Upper lobe of right lung (tissue), 1 donor: ENCODE results near the gene AMPD2. TPM values are rescaled to one million over a fixed set of nuclear protein-coding genes. Genes with fewer than 3 reads are reported as not detected.

ENCODE experiments used
- ATAC-seq: fragments of 200-7000 bp; cut with Tn5 transposase; one replicate; pipeline ENCODE4 v1.9.1; 2020; ENCODE audit warnings: mild to moderate bottlenecking, moderate library complexity
- DNase-seq: peaks from one replicate; pipeline ENCODE4 v3.0.0-alpha.2; 2020
- H3K27ac ChIP-seq: fragments of 200-600 bp; one replicate; pipeline ENCODE4 v1.8.0; 2022
- H3K27me3 ChIP-seq: fragments of 200-600 bp; one replicate; pipeline ENCODE4 v1.8.0; 2022; ENCODE audit warnings: mild to moderate bottlenecking
- H3K36me3 ChIP-seq: fragments of 200-600 bp; one replicate; pipeline ENCODE4 v1.8.0; 2022
- H3K4me1 ChIP-seq: fragments of 200-600 bp; one replicate; pipeline ENCODE4 v1.8.0; 2022
- H3K4me3 ChIP-seq: fragments of 200-600 bp; one replicate; pipeline ENCODE4 v1.8.0; 2022; ENCODE audit warnings: mild to moderate bottlenecking
- H3K9me3 ChIP-seq: fragments of 200-600 bp; one replicate; pipeline ENCODE4 v1.8.0; 2022
- CTCF ChIP-seq: fragments of 200-600 bp; IDR thresholded peaks from one replicate; pipeline ENCODE4 v1.8.0; 2022; ENCODE audit warnings: antibody characterized with exemption
- intact Hi-C: fragments of 100-400 bp; cut with DNase I; formaldehyde crosslinking; loops from one replicate; pipeline ENCODE4 v1.11.0; 2022
- total RNA-seq: library from RNA; stranded (reverse); fragmentation: NEBNext Ultra II Directional; extraction: Animal tissue kit (Norgen Biotek cat#: 25700); gene quantifications from one replicate; pipeline ENCODE4 v1.2.1, GENCODE V29; 2021
- donor health status: DM: no; HTN: yes; CAD: no; lungs with severe emphysema.

AMPD2 gene
- total RNA-seq, 1 donor from 2014 or later: 56.9 TPM

DNA sequence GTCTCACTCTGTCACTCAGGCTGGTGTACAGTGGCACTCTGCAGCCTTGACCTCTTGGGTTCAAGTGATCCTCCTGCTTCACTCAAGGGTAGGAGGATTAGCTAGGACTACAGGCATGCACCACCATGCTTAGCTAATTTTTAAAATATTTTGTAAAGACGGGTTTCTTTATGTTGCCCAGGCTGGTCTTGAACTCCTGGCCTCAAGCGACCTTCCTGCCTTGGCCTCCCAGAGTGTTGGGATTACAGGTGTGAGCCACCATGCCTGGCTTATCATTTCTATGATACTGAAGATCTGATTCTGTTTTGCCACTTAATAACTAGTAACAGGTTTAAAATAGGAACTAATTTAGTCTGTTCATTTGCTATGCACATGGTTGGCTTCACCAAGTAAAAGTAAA is 37.6 kb upstream of the AMPD2 start:
- DNase-seq (no peak), ATAC-seq (no peak)
- no peak overlapping the region for H3K27ac ChIP-seq
- no peaks in the 10 kb centered on the region for H3K27me3 ChIP-seq
- TF ChIP-seq CTCF: no peak
- H3K9me3 ChIP-seq: no peaks in the 10 kb centered on the region
- intact Hi-C loops: no loop called here
- H3K4me3 ChIP-seq: no peak overlapping the region
- no peaks in the 10 kb centered on the region for H3K4me1 ChIP-seq
- peaks cover 96% of the 10 kb centered on the region for H3K36me3 ChIP-seq

DNA sequence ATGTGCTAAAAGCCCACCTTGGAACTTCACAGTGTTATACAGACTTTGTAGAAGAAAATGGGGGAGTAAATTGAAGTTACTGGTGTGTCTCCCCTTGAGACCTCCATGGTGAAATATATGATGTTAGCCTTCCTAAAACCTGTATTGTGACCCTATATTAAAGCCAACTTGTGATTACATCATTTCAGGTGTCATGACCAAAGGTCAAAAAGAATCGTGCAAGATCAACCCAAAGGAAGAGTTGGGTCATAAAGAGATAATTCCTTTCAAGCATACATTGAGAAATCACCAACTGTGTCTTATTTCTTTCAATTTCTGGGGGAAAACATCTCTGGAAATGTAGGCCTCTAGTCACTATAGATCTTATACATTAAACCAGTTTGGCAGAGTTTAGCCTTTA is 34.9 kb upstream of the AMPD2 start:
- no peak overlapping the region for H3K27ac ChIP-seq
- DNase-seq: no peak
- H3K9me3 ChIP-seq: no peaks in the 10 kb centered on the region
- intact Hi-C loops: no loop called here
- no peak for TF ChIP-seq CTCF
- peaks cover 97% of the 10 kb centered on the region for H3K36me3 ChIP-seq
- no peak for ATAC-seq
- no peaks in the 10 kb centered on the region for H3K27me3 ChIP-seq
- H3K4me3 ChIP-seq: no peak overlapping the region
- no peaks in the 10 kb centered on the region for H3K4me1 ChIP-seq

GRCh38 chr1:109586055-109586454 is 33.6 kb upstream of the AMPD2 start:
- Histone ChIP-seq H3K9me3 (no peaks in the 10 kb centered on the region), H3K4me1 (no peaks in the 10 kb centered on the region), H3K27me3 (no peaks in the 10 kb centered on the region), H3K4me3 (no peak overlapping the region), H3K36me3 (peaks cover 95% of the 10 kb centered on the region), H3K27ac (no peak overlapping the region)
- intact Hi-C loops: no loop called here
- ATAC-seq: no peak
- TF ChIP-seq CTCF: no peak
- no peak for DNase-seq

DNA sequence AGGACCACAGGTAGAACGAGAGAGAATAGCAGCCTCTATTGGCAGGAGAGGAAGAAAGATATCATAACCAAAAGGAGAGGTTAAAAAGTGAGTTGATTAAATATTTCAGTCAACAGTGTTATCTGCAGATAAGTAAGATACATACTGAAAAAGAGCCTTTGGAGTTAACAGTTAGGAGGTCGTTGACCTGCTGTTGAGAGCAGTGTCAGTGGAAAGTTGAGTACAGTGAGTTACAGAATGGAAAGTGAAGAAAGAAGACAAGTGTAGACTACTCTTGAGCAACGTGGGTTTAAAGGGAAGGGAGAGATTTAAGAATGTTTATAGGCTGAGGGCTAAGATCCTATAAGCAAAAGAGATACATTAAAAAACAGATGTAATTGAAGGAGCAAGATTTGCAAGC is 30.5 kb upstream of the AMPD2 start:
- Histone ChIP-seq H3K4me3 (no peak overlapping the region), H3K9me3 (no peaks in the 10 kb centered on the region), H3K36me3 (peaks cover 89% of the 10 kb centered on the region), H3K27me3 (no peaks in the 10 kb centered on the region), H3K4me1 (no peaks in the 10 kb centered on the region), H3K27ac (no peak overlapping the region)
- no peak for TF ChIP-seq CTCF
- DNase-seq (no peak), ATAC-seq (no peak)
- intact Hi-C loops: no loop called here

DNA sequence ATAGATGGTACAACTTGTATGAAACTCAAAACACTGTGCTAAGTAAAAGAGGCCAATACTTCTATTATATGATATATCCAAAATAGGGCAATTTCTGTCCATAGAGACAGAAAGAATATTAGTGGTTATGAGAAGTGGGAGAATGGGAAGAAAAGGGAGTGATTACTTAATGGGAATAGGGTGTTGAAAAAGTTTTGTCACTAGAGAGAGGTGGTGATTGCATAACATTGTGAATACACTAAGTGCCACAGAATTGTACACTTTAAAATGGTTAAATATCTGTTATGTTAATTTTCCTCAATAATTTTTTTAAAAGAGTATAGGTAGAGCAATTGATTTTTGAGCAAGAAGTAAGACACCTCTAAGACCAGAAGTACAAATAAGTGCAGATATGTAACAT is 30.0 kb upstream of the AMPD2 start:
- ATAC-seq (no peak), DNase-seq (no peak)
- Histone ChIP-seq H3K9me3 (no peaks in the 10 kb centered on the region), H3K4me3 (no peak overlapping the region), H3K4me1 (no peaks in the 10 kb centered on the region), H3K36me3 (peaks cover 87% of the 10 kb centered on the region), H3K27ac (no peak overlapping the region), H3K27me3 (no peaks in the 10 kb centered on the region)
- no peak for TF ChIP-seq CTCF
- intact Hi-C loops: no loop called here

- no peaks in the 10 kb centered on the region for H3K4me1 ChIP-seq
- peaks cover 75% of the 10 kb centered on the region for H3K36me3 ChIP-seq
- H3K27ac ChIP-seq: no peak overlapping the region
- H3K27me3 ChIP-seq: no peaks in the 10 kb centered on the region
- no peak for TF ChIP-seq CTCF
- no peak overlapping the region for H3K4me3 ChIP-seq
- ATAC-seq (no peak), DNase-seq (no peak)
- H3K9me3 ChIP-seq: no peaks in the 10 kb centered on the region
- intact Hi-C loops: no loop called here
These were observed 26.7 kb upstream of the AMPD2 start for GRCh38 chr1:109592916-109593315.
